B cell (primary cell): ENCODE data around the gene BMP8A. TPM values are rescaled to one million over a fixed set of nuclear protein-coding genes. Genes with fewer than 3 reads are reported as not detected.
"Not testable (repeated sequence)": the region's sequence is repeated elsewhere in the genome, so short reads cannot be mapped to it uniquely, and the experiment has no call there.

ENCODE experiments used
- ATAC-seq: fragments of 200-7000 bp; cut with Tn5 transposase; one replicate; pipeline ENCODE4 v1.10.0; 2021; ENCODE audit warnings: low read depth, mild to moderate bottlenecking, moderate number of reproducible peaks, moderate library complexity
- CTCF ChIA-PET: fragments of 350-600 bp; sonication (Branson Sonifier 250); formaldehyde crosslinking; loops from one replicate; lab custom pipeline; 2021; ENCODE audit warnings: antibody characterized with exemption, inconsistent platforms; lab: Charles Lee
- POLR2A ChIA-PET: fragments of 350-600 bp; sonication (Branson Sonifier 250); formaldehyde crosslinking; loops from one replicate; lab custom pipeline; 2021; ENCODE audit warnings: antibody characterized with exemption; lab: Charles Lee
- DNase-seq: peaks from one replicate; pipeline ENCODE4 v3.0.0; 2013
- H2AFZ ChIP-seq: 2 replicates; pipeline ENCODE4 v1.6.1; 2012; ENCODE audit warnings: mild to moderate bottlenecking, low read depth, low read length; ENCODE audit not compliant: insufficient read depth, poor library complexity, severe bottlenecking
- H3K27ac ChIP-seq, 2 donors: 1 replicate in 1 of 2; 2 replicates in 1 of 2; pipeline ENCODE4 v1.5.1; 2012 to 2013; ENCODE audit warnings: low read length in 2 of 2, mild to moderate bottlenecking in 2 of 2, moderate library complexity in 1 of 2
- H3K27me3 ChIP-seq, 4 experiments: fragments of 200-600 bp in 1 of 4; sonication (generic) in 1 of 4; replicated peaks in 1 of 4; 1 replicate in 2 of 4; 2 replicates in 2 of 4; pipeline versions ENCODE4 v1.6.1 to v1.7.0; 2013 to 2016; ENCODE audit warnings: low read length in 3 of 4, mild to moderate bottlenecking in 2 of 4, mixed read lengths in 1 of 4, moderate library complexity in 1 of 4; ENCODE audit not compliant: insufficient read depth in 4 of 4, control insufficient read depth in 3 of 4; ENCODE audit errors: control extremely low read depth in 1 of 4
- H3K36me3 ChIP-seq, 2 experiments: replicated peaks in 1 of 2; 1 replicate in 1 of 2; 2 replicates in 1 of 2; pipeline versions ENCODE4 v1.6.1 to v1.7.1; 2013; ENCODE audit warnings: low read length in 1 of 2; ENCODE audit not compliant: insufficient read depth in 2 of 2, control insufficient read depth in 1 of 2; ENCODE audit errors: control extremely low read depth in 1 of 2, extremely low read depth in 1 of 2
- H3K4me1 ChIP-seq, 2 donors: fragments of 200-600 bp in 1 of 2; sonication (generic) in 1 of 2; 1 replicate in 1 of 2; 2 replicates in 1 of 2; pipeline versions ENCODE4 v1.5.1 to v1.6.1; 2013 to 2017; ENCODE audit warnings: low read length in 2 of 2; ENCODE audit not compliant: control insufficient read depth in 2 of 2, insufficient read depth in 2 of 2
- H3K4me2 ChIP-seq: replicated peaks from 2 replicates; pipeline ENCODE3; 2012; ENCODE audit warnings: mild to moderate bottlenecking, low read depth, low read length; ENCODE audit not compliant: poor library complexity, severe bottlenecking
- H3K4me3 ChIP-seq, 5 experiments: fragments of 200-600 bp in 1 of 5; sonication (generic) in 1 of 5; 1 replicate in 3 of 5; 2 replicates in 2 of 5; pipeline versions ENCODE4 v1.5.1 to v1.7.0; 2011 to 2016; ENCODE audit warnings: low read length in 4 of 5, mild to moderate bottlenecking in 4 of 5, low read depth in 2 of 5, control low read depth in 1 of 5, moderate library complexity in 1 of 5; ENCODE audit not compliant: insufficient read depth in 1 of 5; ENCODE audit errors: control extremely low read depth in 1 of 5, extremely low read depth in 1 of 5
- H3K79me2 ChIP-seq: fragments of 200-600 bp; sonication (generic); one replicate; pipeline ENCODE4 v1.6.0; 2016; ENCODE audit warnings: low read length; ENCODE audit not compliant: control insufficient read depth, insufficient read depth
- H3K9ac ChIP-seq: fragments of 200-600 bp; sonication (generic); 2 replicates; pipeline ENCODE4 v1.6.1; 2017; ENCODE audit warnings: mild to moderate bottlenecking, low read length, moderate library complexity
- H3K9me3 ChIP-seq, 3 donors: one replicate each; pipeline versions ENCODE4 v1.6.1 to v1.7.1; 2013; ENCODE audit warnings: low read length in 2 of 3; ENCODE audit not compliant: control insufficient read depth in 2 of 3, insufficient read depth in 1 of 3; ENCODE audit errors: control extremely low read depth in 1 of 3
- H4K20me1 ChIP-seq: 2 replicates; pipeline ENCODE4 v1.6.0; 2012; ENCODE audit warnings: mild to moderate bottlenecking, low read length; ENCODE audit not compliant: insufficient read depth, control insufficient read depth, poor library complexity, severe bottlenecking
- H3K27ac Mint-ChIP-seq: one replicate; pipeline ENCODE4 v1.8.0; 2021; ENCODE audit warnings: mixed read lengths
- H3K27me3 Mint-ChIP-seq: one replicate; pipeline ENCODE4 v1.8.0; 2021; ENCODE audit warnings: mixed read lengths
- H3K4me1 Mint-ChIP-seq: one replicate; pipeline ENCODE4 v1.8.0; 2021; ENCODE audit warnings: mixed read lengths
- H3K4me3 Mint-ChIP-seq: one replicate; pipeline ENCODE4 v1.8.0; 2021; ENCODE audit warnings: mixed read lengths
- H3K9me3 Mint-ChIP-seq: one replicate; pipeline ENCODE4 v1.8.0; 2022; ENCODE audit warnings: mixed read lengths; ENCODE audit not compliant: insufficient read depth
- EZH2 ChIP-seq: IDR thresholded peaks from 2 replicates; pipeline ENCODE4 v1.6.1; 2012; ENCODE audit warnings: borderline replicate concordance, low read depth, mild to moderate bottlenecking, moderate library complexity, low read length; ENCODE audit not compliant: insufficient read depth, poor library complexity, severe bottlenecking
- WGBS: methylation state at CpG from one replicate; pipeline ENCODE4 v1.1.5; 2013; ENCODE audit warnings: missing lambda C conversion rate; ENCODE audit not compliant: insufficient coverage; 5-methylcytosine and 5-hydroxymethylcytosine counted together
- intact Hi-C: fragments of 100-400 bp; cut with micrococcal nuclease; formaldehyde crosslinking; loops from one replicate; pipeline ENCODE4 v1.10.0; 2022
- polyA plus RNA-seq: library from polyadenylated mRNA; depleted of rRNA; stranded (reverse); fragments of >200 nt; gene quantifications from 2 replicates; pipeline ENCODE4 v1.2.3, GENCODE V29; 2012
- total RNA-seq, 2 donors: library from RNA; stranded (reverse); fragments of 120-200 nt in 1 of 2; gene quantifications; 1 replicate in 1 of 2; 2 replicates in 1 of 2; pipeline versions ENCODE4 v1.2.3 to v1.2.4, GENCODE V29; 2013 to 2022
- TF ChIP-seq, protein P1 (sequence below): fragments of 200-600 bp; IDR thresholded peaks from one replicate; pipeline ENCODE4 v1.8.0; 2022; ENCODE audit warnings: antibody characterized with exemption, mild to moderate bottlenecking

BMP8A gene
- total and polyA plus RNA-seq, 2 donors (not counting 1 experiment from before 2014, with no cell fraction given) = 0.25 to 1.1 TPM

DNA sequence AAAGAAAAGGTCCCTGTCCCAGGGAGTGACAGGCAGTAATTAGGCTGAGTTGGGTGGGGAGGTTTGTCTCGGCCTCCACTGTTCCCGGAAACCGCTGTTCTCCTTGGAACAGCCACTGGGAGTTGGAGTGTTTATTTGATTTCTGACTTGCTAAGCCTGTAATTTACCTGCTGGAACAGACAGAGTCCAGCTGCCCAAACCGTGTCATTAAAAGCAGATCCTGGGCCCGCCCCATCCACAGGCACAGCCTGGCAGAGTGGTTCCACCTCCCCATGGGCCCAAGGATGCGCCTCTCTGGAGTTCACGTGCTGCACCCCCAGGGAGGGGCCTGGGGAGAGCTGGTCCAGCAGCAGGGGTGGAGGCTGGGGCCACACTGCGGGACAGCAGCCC is 35.7 kb downstream of the BMP8A start:
- ATAC-seq, H4K20me1 ChIP-seq, H3K27me3 ChIP-seq, H3K4me3 ChIP-seq, H2AFZ ChIP-seq, H3K9me3 Mint-ChIP-seq, H3K27ac Mint-ChIP-seq, H3K79me2 ChIP-seq, H3K9me3 ChIP-seq, POLR2A ChIA-PET, DNase-seq, H3K4me2 ChIP-seq, H3K9ac ChIP-seq, CTCF ChIA-PET, H3K27me3 Mint-ChIP-seq, H3K4me3 Mint-ChIP-seq, H3K27ac ChIP-seq: not testable (repeated sequence)
- Histone ChIP-seq H3K36me3 (peaks cover 0 to 19% of the 10 kb centered on the region in 2 experiments), H3K4me1 (peaks cover 30 to 43% of the 10 kb centered on the region in 2 donors)
- 91% methylated on average over 6 of the region's 8 CpGs for WGBS
- peaks cover 23% of the 10 kb centered on the region for H3K4me1 Mint-ChIP-seq
- intact Hi-C loops = loop anchor here (5.0 kb wide), 2 partner anchors 35 to 120 kb away; partner anchors contain the start of gene BMP8A

DNA sequence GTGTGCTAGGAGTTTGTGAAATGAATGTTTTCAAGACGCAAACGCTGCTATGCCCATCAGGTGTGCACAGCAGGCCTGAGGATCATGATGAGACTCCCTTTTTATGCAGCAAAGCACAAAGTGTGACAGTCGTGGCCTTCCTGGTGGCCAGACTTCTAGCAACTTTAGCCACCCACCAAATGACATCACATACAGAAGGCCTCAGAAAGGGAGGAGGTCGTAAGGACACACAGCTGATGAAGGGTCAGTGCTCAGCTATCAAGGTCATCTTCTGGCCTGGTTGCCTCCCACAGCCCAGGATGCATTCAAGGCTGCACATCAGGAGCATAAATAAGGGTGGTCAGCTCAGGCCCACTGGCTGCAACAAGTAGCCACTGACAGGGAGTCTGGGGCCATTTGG is 36.6 kb downstream of the BMP8A start:
- peaks cover 23% of the 10 kb centered on the region for H3K4me1 Mint-ChIP-seq
- intact Hi-C loops = loop anchor here (5.0 kb wide), 2 partner anchors 36 to 121 kb away; partner anchors contain the start of gene BMP8A
- Histone ChIP-seq H3K4me1 (peaks cover 30 to 39% of the 10 kb centered on the region in 2 donors), H3K27me3 (no peaks in the 10 kb centered on the region), H3K9me3 (no peaks in the 10 kb centered on the region), H2AFZ (no peak overlapping the region), H4K20me1 (no peaks in the 10 kb centered on the region), H3K27ac (no peak overlapping the region), H3K4me3 (no peak overlapping the region), H3K4me2 (no peak overlapping the region), H3K9ac (no peak overlapping the region), H3K36me3 (peaks cover 0 to 19% of the 10 kb centered on the region in 2 experiments), H3K79me2 (no peaks in the 10 kb centered on the region)
- TF ChIP-seq EZH2 = no peak
- TF ChIP-seq, protein P1, sequence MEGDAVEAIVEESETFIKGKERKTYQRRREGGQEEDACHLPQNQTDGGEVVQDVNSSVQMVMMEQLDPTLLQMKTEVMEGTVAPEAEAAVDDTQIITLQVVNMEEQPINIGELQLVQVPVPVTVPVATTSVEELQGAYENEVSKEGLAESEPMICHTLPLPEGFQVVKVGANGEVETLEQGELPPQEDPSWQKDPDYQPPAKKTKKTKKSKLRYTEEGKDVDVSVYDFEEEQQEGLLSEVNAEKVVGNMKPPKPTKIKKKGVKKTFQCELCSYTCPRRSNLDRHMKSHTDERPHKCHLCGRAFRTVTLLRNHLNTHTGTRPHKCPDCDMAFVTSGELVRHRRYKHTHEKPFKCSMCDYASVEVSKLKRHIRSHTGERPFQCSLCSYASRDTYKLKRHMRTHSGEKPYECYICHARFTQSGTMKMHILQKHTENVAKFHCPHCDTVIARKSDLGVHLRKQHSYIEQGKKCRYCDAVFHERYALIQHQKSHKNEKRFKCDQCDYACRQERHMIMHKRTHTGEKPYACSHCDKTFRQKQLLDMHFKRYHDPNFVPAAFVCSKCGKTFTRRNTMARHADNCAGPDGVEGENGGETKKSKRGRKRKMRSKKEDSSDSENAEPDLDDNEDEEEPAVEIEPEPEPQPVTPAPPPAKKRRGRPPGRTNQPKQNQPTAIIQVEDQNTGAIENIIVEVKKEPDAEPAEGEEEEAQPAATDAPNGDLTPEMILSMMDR = no peak
- no peak overlapping the region for H3K27ac Mint-ChIP-seq
- DNase-seq (no peak), ATAC-seq (no peak)
- no peaks in the 10 kb centered on the region for H3K9me3 Mint-ChIP-seq
- CTCF ChIA-PET = interaction anchor here (0.6 kb wide), 1 partner anchor 11 kb away, joined by 3 read pairs; no protein-coding TSS in a partner anchor
- WGBS = 96% methylated on average over 4 of the region's 4 CpGs
- no peak overlapping the region for H3K4me3 Mint-ChIP-seq
- no peaks in the 10 kb centered on the region for H3K27me3 Mint-ChIP-seq
- POLR2A ChIA-PET = interaction anchor here (0.6 to 0.7 kb wide), 2 partner anchors 203 to 1061 kb away, joined by 3 to 5 read pairs; no protein-coding TSS in a partner anchor
